ENCODE results near the gene OTOG.

DNA sequence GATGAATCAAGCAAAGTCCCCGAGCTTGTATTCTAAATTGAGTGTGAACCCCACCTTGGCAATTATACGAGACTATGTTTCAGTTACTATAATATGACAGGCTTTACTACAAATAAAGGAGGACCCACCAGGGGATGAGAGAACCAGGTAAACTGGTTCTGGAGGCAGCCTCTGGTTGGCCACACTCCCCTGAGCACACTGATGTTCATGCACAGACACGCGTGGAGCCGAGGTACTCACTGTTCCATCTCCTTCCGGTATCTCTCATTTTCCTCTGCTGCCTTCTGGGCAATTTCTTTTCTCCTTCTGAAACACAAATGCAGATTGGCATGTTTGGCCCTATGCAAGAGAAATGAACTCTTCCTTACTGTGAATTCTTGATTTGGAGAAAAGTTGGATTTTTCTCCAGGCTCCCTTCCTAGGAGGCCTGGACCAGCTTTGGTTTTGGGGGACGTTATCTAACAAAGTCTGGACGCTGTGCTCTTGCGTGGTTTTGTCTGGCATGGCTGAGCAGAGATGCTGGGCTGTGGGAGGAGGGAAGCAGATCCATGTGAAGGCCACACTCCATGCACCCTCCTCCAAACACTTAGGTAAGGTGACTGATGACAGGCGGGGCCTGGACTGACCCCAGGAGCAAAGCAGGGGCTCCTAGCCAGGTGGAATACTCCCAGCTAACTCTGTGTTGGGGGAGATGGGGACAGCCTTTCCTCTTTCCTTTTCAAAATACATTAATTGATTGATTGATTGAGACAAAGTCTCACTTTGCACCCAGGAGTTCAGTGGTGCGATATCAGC is 25.8 kb upstream of the OTOG start:
- TF ChIP-seq, protein P1, sequence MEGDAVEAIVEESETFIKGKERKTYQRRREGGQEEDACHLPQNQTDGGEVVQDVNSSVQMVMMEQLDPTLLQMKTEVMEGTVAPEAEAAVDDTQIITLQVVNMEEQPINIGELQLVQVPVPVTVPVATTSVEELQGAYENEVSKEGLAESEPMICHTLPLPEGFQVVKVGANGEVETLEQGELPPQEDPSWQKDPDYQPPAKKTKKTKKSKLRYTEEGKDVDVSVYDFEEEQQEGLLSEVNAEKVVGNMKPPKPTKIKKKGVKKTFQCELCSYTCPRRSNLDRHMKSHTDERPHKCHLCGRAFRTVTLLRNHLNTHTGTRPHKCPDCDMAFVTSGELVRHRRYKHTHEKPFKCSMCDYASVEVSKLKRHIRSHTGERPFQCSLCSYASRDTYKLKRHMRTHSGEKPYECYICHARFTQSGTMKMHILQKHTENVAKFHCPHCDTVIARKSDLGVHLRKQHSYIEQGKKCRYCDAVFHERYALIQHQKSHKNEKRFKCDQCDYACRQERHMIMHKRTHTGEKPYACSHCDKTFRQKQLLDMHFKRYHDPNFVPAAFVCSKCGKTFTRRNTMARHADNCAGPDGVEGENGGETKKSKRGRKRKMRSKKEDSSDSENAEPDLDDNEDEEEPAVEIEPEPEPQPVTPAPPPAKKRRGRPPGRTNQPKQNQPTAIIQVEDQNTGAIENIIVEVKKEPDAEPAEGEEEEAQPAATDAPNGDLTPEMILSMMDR (IDR thresholded peaks at IDR 0.05), result no peak
- TF ChIP-seq EZH2 (IDR thresholded peaks at IDR 0.05; ENCODE audit: borderline replicate concordance, insufficient read depth, low read depth, low read length, poor library complexity, severe bottlenecking), result no peak
